Loucy (cell line): ENCODE results near the gene STXBP4.

Experiments
- EZH2phosphoT487 ChIP-seq: fragments of 200-600 bp; IDR thresholded peaks from 2 replicates; pipeline ENCODE4 v1.6.1; 2018; ENCODE audit warnings: antibody characterized with exemption, mild to moderate bottlenecking, moderate library complexity, borderline replicate concordance
- TF ChIP-seq, protein P1 (sequence below): fragments of 200-600 bp; sonication (generic); conservative IDR thresholded peaks from 2 replicates; pipeline ENCODE4 v1.5.1; 2014; ENCODE audit warnings: mild to moderate bottlenecking, antibody characterized with exemption, low read length

- TF ChIP-seq, protein P1, sequence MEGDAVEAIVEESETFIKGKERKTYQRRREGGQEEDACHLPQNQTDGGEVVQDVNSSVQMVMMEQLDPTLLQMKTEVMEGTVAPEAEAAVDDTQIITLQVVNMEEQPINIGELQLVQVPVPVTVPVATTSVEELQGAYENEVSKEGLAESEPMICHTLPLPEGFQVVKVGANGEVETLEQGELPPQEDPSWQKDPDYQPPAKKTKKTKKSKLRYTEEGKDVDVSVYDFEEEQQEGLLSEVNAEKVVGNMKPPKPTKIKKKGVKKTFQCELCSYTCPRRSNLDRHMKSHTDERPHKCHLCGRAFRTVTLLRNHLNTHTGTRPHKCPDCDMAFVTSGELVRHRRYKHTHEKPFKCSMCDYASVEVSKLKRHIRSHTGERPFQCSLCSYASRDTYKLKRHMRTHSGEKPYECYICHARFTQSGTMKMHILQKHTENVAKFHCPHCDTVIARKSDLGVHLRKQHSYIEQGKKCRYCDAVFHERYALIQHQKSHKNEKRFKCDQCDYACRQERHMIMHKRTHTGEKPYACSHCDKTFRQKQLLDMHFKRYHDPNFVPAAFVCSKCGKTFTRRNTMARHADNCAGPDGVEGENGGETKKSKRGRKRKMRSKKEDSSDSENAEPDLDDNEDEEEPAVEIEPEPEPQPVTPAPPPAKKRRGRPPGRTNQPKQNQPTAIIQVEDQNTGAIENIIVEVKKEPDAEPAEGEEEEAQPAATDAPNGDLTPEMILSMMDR: no peak
- TF ChIP-seq EZH2phosphoT487: no peak
These were observed 197.9 kb downstream of the STXBP4 start for GRCh38 chr17:55166506-55166905.
